H9 (cell line): ENCODE data around the gene SH3RF3. TPM values are rescaled to one million over a fixed set of nuclear protein-coding genes. Genes with fewer than 3 reads are reported as not detected.

ENCODE experiments used
- DNase-seq: peaks from one replicate; pipeline ENCODE4 v3.0.0-alpha.2; 2017
- H2AFZ ChIP-seq: one replicate; pipeline ENCODE4 v1.6.1; 2013; ENCODE audit warnings: mild to moderate bottlenecking, low read length, control low read depth, moderate library complexity
- H2AK5ac ChIP-seq: 2 replicates; pipeline ENCODE4 v1.6.1; 2013; ENCODE audit warnings: low read length, control low read depth, mixed read lengths; ENCODE audit not compliant: insufficient read length
- H2BK120ac ChIP-seq: one replicate; pipeline ENCODE4 v1.6.1; 2013; ENCODE audit warnings: low read depth, mild to moderate bottlenecking, low read length, control low read depth, inconsistent platforms; ENCODE audit not compliant: poor library complexity, severe bottlenecking
- H2BK12ac ChIP-seq: 2 replicates; pipeline ENCODE4 v1.6.1; 2013; ENCODE audit warnings: low read length, control low read depth, mixed read lengths, low read depth; ENCODE audit not compliant: insufficient read length
- H2BK15ac ChIP-seq: 2 replicates; pipeline ENCODE4 v1.6.1; 2013; ENCODE audit warnings: low read depth, low read length, control low read depth
- H2BK20ac ChIP-seq: one replicate; pipeline ENCODE4 v1.6.1; 2013; ENCODE audit warnings: low read depth, mild to moderate bottlenecking, low read length, control low read depth, inconsistent platforms; ENCODE audit not compliant: poor library complexity, severe bottlenecking
- H2BK5ac ChIP-seq: 2 replicates; pipeline ENCODE4 v1.6.1; 2013; ENCODE audit warnings: low read length, control low read depth, mixed read lengths; ENCODE audit not compliant: insufficient read length
- H3K14ac ChIP-seq: 2 replicates; pipeline ENCODE4 v1.6.1; 2013; ENCODE audit warnings: low read length, control low read depth; ENCODE audit not compliant: insufficient read depth
- H3K18ac ChIP-seq: 2 replicates; pipeline ENCODE4 v1.6.1; 2013; ENCODE audit warnings: low read depth, mild to moderate bottlenecking, mixed read lengths, low read length, control low read depth; ENCODE audit not compliant: insufficient read length
- H3K23ac ChIP-seq: 2 replicates; pipeline ENCODE4 v1.6.1; 2013; ENCODE audit warnings: low read length, control low read depth, mixed read lengths, low read depth; ENCODE audit not compliant: insufficient read length
- H3K23me2 ChIP-seq: 2 replicates; pipeline ENCODE4 v1.6.1; 2013; ENCODE audit warnings: low read depth, mild to moderate bottlenecking, mixed read lengths, low read length, control low read depth; ENCODE audit not compliant: insufficient read length, poor library complexity, severe bottlenecking
- H3K27ac ChIP-seq: 2 replicates; pipeline ENCODE4 v1.5.1; 2013; ENCODE audit warnings: low read length, control low read depth, mixed read lengths, low read depth; ENCODE audit not compliant: insufficient read length
- H3K27me3 ChIP-seq: 2 replicates; pipeline ENCODE4 v1.6.1; 2013; ENCODE audit warnings: low read length, control low read depth, inconsistent platforms; ENCODE audit not compliant: insufficient read depth
- H3K4ac ChIP-seq: 2 replicates; pipeline ENCODE4 v1.6.1; 2013; ENCODE audit warnings: low read depth, mild to moderate bottlenecking, control low read depth, inconsistent platforms, low read length, moderate library complexity
- H3K4me1 ChIP-seq: 2 replicates; pipeline ENCODE4 v1.6.1; 2013; ENCODE audit warnings: low read length, control low read depth, inconsistent platforms; ENCODE audit not compliant: insufficient read depth
- H3K4me2 ChIP-seq: 2 replicates; pipeline ENCODE4 v1.6.1; 2013; ENCODE audit warnings: low read length, control low read depth, mixed read lengths; ENCODE audit not compliant: insufficient read length, insufficient read depth
- H3K56ac ChIP-seq: 2 replicates; pipeline ENCODE4 v1.6.1; 2013; ENCODE audit warnings: low read depth, mild to moderate bottlenecking, mixed read lengths, low read length, control low read depth; ENCODE audit not compliant: insufficient read length
- H3K79me1 ChIP-seq: 2 replicates; pipeline ENCODE4 v1.6.1; 2013; ENCODE audit warnings: low read depth, mild to moderate bottlenecking, moderate library complexity, low read length, control low read depth, inconsistent platforms; ENCODE audit not compliant: insufficient read depth, poor library complexity, severe bottlenecking
- H3K79me2 ChIP-seq: 2 replicates; pipeline ENCODE4 v1.6.1; 2013; ENCODE audit warnings: low read length, control low read depth, inconsistent platforms; ENCODE audit not compliant: insufficient read depth
- H3K9ac ChIP-seq: 2 replicates; pipeline ENCODE4 v1.6.1; 2013; ENCODE audit warnings: low read length, control low read depth, mixed read lengths; ENCODE audit not compliant: insufficient read length; ENCODE audit errors: extremely low read depth
- H3K9me3 ChIP-seq: one replicate; pipeline ENCODE4 v1.6.1; 2013; ENCODE audit warnings: low read depth, low read length, inconsistent platforms; ENCODE audit not compliant: control insufficient read depth
- H3T11ph ChIP-seq: one replicate; pipeline ENCODE4 v1.6.1; 2013; ENCODE audit warnings: mild to moderate bottlenecking, low read length, control low read depth, inconsistent platforms
- H4K20me1 ChIP-seq: one replicate; pipeline ENCODE4 v1.6.1; 2013; ENCODE audit not compliant: control insufficient read depth, insufficient read length, insufficient read depth
- H4K5ac ChIP-seq: 2 replicates; pipeline ENCODE4 v1.6.1; 2013; ENCODE audit warnings: low read depth, mild to moderate bottlenecking, mixed read lengths, low read length, control low read depth; ENCODE audit not compliant: insufficient read length
- H4K8ac ChIP-seq: replicated peaks from 2 replicates; pipeline ENCODE4 v1.6.1; 2013; ENCODE audit warnings: low read length, control low read depth, mixed read lengths, low read depth; ENCODE audit not compliant: insufficient read length
- H4K91ac ChIP-seq: 2 replicates; pipeline ENCODE4 v1.6.1; 2013; ENCODE audit warnings: low read depth, mild to moderate bottlenecking, moderate library complexity, mixed read lengths, low read length, control low read depth; ENCODE audit not compliant: insufficient read length
- H3K27ac Mint-ChIP-seq, 3 experiments: 2 replicates in 2 of 3; 3 replicates in 1 of 3; pipeline ENCODE4 v1.8.0; 2020 to 2021; ENCODE audit warnings: mixed read lengths in 3 of 3, mild to moderate bottlenecking in 1 of 3, moderate library complexity in 1 of 3
- H3K27me3 Mint-ChIP-seq: 2 replicates; pipeline ENCODE4 v1.8.0; 2021; ENCODE audit warnings: low read depth, mild to moderate bottlenecking, moderate library complexity, mixed read lengths
- H3K36me3 Mint-ChIP-seq, 3 experiments: 2 replicates in 2 of 3; 3 replicates in 1 of 3; pipeline ENCODE4 v1.8.0; 2020 to 2021; ENCODE audit warnings: low read depth in 3 of 3, mixed read lengths in 3 of 3; ENCODE audit not compliant: insufficient read depth in 1 of 3
- H3K4me1 Mint-ChIP-seq, 2 experiments: 2 replicates each; pipeline ENCODE4 v1.8.0; 2020; ENCODE audit warnings: mixed read lengths in 2 of 2
- H3K4me3 Mint-ChIP-seq, 2 experiments: 2 replicates in 1 of 2; 3 replicates in 1 of 2; pipeline ENCODE4 v1.8.0; 2020 to 2021; ENCODE audit warnings: mild to moderate bottlenecking in 2 of 2, mixed read lengths in 2 of 2, moderate library complexity in 1 of 2
- H3K9me3 Mint-ChIP-seq, 2 experiments: 2 replicates in 1 of 2; 3 replicates in 1 of 2; pipeline ENCODE4 v1.8.0; 2020; ENCODE audit warnings: mild to moderate bottlenecking in 2 of 2, mixed read lengths in 2 of 2, moderate library complexity in 1 of 2
- CTCF ChIP-seq: fragments of 200-600 bp; sonication (generic); conservative IDR thresholded peaks from 3 replicates; pipeline ENCODE4 v1.8.0; 2021; ENCODE audit warnings: antibody characterized with exemption, mild to moderate bottlenecking
- WGBS: extraction: QIAGEN DNeasy Blood & Tissue Kit; methylation state at CpG from one replicate; pipeline ENCODE4 v1.1.7; 2013; ENCODE audit warnings: missing lambda C conversion rate, low lambda C conversion rate, mixed read lengths; ENCODE audit not compliant: insufficient read length; ENCODE audit errors: extremely low coverage; 5-methylcytosine and 5-hydroxymethylcytosine counted together
- total RNA-seq: library from RNA; stranded (reverse); gene quantifications from 2 replicates; pipeline ENCODE4 v1.2.1, GENCODE V29; 2021

Gene SH3RF3
- total RNA-seq, 1 experiment from 2014 or later, result 0.46 TPM

- Mint-ChIP-seq H3K4me3 (no peak overlapping the region), H3K27me3 (no peaks in the 10 kb centered on the region; the same call in 1 of the 2 replicates), H3K4me1 (peaks cover 19 to 20% of the 10 kb centered on the region in 2 experiments), H3K27ac (no peak overlapping the region), H3K9me3 (peaks cover 6 to 7% of the 10 kb centered on the region in 2 experiments; a peak in 3 of 5 replicates), H3K36me3 (peaks cover 2 to 4% (median 2%) of the 10 kb centered on the region in 3 experiments; a peak in 3 of 7 replicates)
- Histone ChIP-seq H3K9ac (no peak overlapping the region), H3K56ac (no peak overlapping the region), H3K23ac (no peak overlapping the region), H3K4me2 (no peak overlapping the region), H3K14ac (no peak overlapping the region), H3K27ac (no peak overlapping the region), H2BK120ac (no peak overlapping the region), H2AFZ (no peak overlapping the region), H4K91ac (no peak overlapping the region), H2BK20ac (no peak overlapping the region), H4K20me1 (no peaks in the 10 kb centered on the region), H4K8ac (no peak overlapping the region), H3K9me3 (no peaks in the 10 kb centered on the region), H3K27me3 (no peaks in the 10 kb centered on the region), H4K5ac (no peak overlapping the region), H2BK15ac (no peak overlapping the region), H3K4ac (no peak overlapping the region), H3K23me2 (no peaks in the 10 kb centered on the region), H3T11ph (no peak overlapping the region), H2BK5ac (no peak overlapping the region), H3K79me2 (no peaks in the 10 kb centered on the region), H3K79me1 (no peaks in the 10 kb centered on the region), H3K4me1 (no peaks in the 10 kb centered on the region; the same call in 1 of the 2 replicates), H2BK12ac (no peak overlapping the region), H2AK5ac (no peak overlapping the region), H3K18ac (no peak overlapping the region)
- no CpG with 5 or more reads among the region's 6 CpGs for WGBS
- peak; percentile 45 for DNase-seq
- TF ChIP-seq CTCF, result peak; percentile 44; the same call in 2 of the 3 replicates
These were observed 41.6 kb downstream of the SH3RF3 start for GRCh38 chr2:109170645-109171044.
